NCI-H1417 treated with DMSO at 0.1 percent for 48 hours (cell line): ENCODE results near the gene FAM180A.
A peak's percentile ranks its signal among the peaks of the same experiment; 100 is the strongest.

Experiments
- DNase-seq: peaks from one replicate; lab custom pipeline; 2025; lab: John Stamatoyannopoulos, UW

Gene FAM180A

GRCh38 chr7:135771051-135771450 lies 22.4 kb upstream of the FAM180A start:
- DNase-seq = no peak

- DNase-seq = no peak
Measured at GRCh38 chr7:135770139-135770710, 21.6 kb upstream of the FAM180A start.

- DNase-seq = no peak
Measured at GRCh38 chr7:135769005-135769802, 20.6 kb upstream of the FAM180A start.

GRCh38 chr7:135768467-135768866 lies 19.9 kb upstream of the FAM180A start:
- no peak for DNase-seq

GRCh38 chr7:135768064-135768463 lies 19.5 kb upstream of the FAM180A start:
- DNase-seq = no peak

GRCh38 chr7:135763261-135763660 lies 14.6 kb upstream of the FAM180A start:
- DNase-seq = no peak

- DNase-seq = no peak
Measured at GRCh38 chr7:135761751-135762488, 13.3 kb upstream of the FAM180A start.

GRCh38 chr7:135759532-135759931 lies 10.9 kb upstream of the FAM180A start:
- DNase-seq = no peak

GRCh38 chr7:135758531-135758932 lies 9.9 kb upstream of the FAM180A start:
- no peak for DNase-seq

- no peak for DNase-seq
Measured at GRCh38 chr7:135757719-135758411, 9.3 kb upstream of the FAM180A start.

GRCh38 chr7:135756191-135756590 lies 7.6 kb upstream of the FAM180A start:
- no peak for DNase-seq

GRCh38 chr7:135755351-135755753 lies 6.7 kb upstream of the FAM180A start:
- peak; percentile 63 for DNase-seq

- DNase-seq = no peak
Measured at GRCh38 chr7:135753616-135754413, 5.2 kb upstream of the FAM180A start.

GRCh38 chr7:135747366-135747765 lies 1.2 kb downstream of the FAM180A start:
- DNase-seq = no peak

- no peak for DNase-seq
Measured at GRCh38 chr7:135745703-135746312, 2.8 kb downstream of the FAM180A start.

GRCh38 chr7:135744938-135745702 lies 3.5 kb downstream of the FAM180A start:
- no peak for DNase-seq

GRCh38 chr7:135743907-135744731 lies 4.5 kb downstream of the FAM180A start:
- DNase-seq = no peak

GRCh38 chr7:135742371-135742770 lies 6.2 kb downstream of the FAM180A start:
- no peak for DNase-seq

- no peak for DNase-seq
Measured at GRCh38 chr7:135741905-135742304, 6.7 kb downstream of the FAM180A start.
